ENCODE results near the gene DOCK9.
A peak's percentile ranks its signal among the peaks of the same experiment; 100 is the strongest.

Gene DOCK9

DNA sequence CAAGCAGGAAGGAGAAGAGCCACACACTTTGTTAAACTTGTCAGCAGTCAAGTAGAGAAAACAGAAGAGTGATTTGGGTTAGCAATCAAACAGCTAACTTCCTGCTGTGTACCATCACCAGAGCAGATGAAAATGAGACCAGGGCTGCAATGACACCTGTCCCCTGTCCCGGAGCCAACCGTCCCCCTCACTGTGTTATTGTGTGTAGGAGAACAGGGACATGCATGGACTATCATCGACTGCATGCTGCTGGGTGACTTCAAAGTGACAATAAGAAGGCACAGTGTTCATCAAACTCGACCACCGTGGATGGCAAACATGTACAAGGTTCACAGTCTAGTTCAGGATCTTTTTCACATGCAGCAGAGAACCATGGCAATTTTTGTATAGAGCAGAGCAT lies 131.3 kb downstream of the DOCK9 start:
- DNase-seq, result no peak

DNA sequence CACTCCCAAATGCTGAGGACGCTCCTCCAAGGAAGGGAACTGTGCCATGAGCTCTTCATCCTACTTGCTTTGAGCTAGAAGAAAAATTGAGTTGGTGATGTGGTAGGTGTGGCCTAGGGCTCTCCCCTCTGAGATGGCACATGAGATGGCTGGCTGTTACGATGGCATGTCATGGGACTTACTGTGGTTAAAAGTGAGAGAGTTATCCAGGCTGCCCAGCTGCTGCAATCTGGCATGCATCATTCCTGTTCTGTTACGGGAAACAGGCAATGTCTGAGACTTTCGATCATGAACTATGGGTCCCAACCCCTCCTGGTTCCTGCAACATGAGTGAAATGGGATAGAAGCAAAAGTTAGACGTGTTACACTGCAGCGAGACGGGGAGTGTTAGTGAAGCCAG lies 132.1 kb downstream of the DOCK9 start:
- no peak for DNase-seq

DNA sequence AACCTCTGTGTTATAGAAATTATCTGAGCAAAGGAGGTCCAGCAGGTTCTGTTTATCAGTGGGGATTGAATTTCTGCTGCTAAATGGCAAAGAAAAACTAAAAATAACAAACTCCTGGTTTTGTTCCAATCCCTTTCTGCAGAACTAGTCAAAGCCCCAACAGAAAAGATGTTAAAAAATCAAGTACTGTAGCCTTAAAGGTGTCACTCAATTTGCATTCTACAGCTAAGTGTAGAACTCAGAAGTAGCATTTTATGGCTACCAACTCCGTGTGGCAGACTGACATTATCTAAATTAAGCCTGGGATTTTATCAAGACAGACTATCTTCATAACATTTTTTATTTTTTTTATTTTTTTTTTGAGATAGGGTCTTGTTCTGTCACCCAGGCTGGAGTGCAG lies 133.8 kb downstream of the DOCK9 start:
- DNase-seq, result no peak

DNA sequence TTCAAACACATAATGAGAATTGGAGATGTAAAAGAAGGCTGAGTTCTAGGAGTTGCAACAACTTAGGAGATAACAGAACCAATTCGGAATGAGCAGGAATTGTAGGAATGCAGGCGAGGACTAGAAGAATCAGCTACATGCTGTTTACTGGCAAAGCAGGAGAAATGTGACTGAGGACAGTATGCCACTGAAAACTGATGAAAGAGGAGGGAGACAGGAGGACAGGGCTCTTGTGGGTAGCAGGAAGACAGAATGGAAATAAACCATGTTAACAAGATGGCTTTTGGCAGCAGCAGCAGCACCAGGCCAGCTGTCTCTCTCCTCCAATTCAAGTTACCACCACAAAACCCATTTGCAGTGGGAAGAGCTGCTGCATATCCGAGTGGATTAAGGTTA lies 134.4 kb downstream of the DOCK9 start:
- DNase-seq, result no peak

DNA sequence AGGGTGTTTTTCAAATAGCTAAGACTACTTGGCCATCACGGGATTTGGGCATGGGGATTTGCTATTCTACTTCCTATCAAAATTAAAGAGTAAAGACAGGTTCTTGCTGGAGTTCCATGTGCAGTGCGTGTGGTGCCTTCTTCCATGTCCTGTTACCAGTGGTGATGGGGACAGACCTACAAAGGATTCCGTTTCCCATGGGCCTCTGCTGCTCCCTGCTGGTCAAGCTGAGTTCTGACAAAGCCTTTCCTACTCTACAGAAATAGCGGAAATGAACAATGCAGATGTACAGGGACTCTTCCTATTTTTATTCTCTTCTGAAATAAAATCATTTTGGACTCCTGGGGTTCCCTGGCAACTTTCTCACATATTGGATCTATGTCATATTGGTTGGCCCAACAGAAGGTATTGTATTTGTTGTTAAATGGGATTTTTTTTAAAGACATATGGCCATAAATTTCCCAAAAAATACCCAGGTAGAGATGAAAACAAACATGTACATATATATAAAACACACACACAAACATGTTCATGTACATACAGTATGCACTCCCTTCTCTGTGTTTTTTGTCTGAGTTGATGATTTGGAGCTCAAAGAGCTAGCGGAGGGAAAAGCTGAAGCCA lies 134.9 kb downstream of the DOCK9 start:
- DNase-seq, result peak; percentile 57

DNA sequence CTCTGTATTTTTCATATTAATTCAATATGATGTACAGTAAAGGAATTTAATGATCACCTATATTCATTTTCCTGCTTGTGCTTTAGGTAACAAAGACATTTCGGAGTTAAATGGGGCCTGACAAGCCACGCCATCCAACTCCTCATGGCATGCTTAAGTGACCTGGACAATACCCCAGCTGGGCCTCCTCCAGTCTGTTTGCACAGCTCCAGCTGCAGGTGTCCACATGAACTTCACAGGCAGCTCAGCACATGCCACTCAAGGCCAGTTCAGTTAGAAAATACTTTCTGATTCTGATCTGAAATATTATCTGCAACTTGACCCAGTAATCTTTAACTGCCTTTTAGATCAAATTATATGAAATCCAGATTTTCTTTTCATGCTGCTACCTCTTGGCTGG lies 135.8 kb downstream of the DOCK9 start:
- DNase-seq, result no peak

DNA sequence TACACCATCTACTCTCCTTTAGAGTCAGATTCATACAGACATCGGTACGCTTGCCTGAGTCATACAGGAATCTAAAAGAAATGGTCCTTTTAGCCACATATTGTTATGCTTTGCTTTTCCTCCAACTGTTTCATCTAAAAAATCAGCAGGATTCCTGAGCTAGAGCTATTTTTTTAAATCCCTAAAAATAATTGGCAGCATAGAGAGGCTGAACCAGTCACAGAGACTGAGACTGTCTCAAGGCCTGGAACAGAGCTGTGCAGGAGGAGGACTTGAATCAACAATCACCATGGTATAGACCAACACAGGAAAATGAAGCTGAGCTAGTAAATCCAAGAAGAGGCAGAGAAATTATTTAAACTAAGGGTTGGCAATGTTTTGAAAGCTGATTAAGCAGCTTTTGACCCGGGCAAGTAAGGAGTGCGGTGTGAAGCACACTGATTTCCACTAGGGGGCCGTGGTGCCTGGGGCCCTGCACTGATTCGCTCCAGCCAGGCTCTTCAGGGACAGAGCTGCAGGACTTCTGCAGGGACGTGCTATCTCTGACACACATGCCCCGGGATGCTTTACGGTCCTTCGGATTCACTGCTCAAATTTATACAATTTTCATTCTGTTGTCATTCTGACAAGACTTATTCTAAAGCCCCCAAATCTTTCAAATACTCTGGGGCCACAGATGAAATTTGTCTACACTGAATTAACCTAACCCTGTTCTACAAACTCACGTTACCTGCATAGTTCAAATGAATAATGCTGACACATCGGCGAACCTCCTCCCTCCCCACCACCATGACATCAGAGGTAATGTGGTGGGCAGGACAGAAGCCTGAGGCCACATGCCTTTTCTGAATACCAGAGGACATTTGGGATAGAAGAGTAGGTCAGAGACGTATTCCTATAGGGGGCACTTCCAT lies 137.8 kb downstream of the DOCK9 start:
- DNase-seq, result peak; percentile 57

DNA sequence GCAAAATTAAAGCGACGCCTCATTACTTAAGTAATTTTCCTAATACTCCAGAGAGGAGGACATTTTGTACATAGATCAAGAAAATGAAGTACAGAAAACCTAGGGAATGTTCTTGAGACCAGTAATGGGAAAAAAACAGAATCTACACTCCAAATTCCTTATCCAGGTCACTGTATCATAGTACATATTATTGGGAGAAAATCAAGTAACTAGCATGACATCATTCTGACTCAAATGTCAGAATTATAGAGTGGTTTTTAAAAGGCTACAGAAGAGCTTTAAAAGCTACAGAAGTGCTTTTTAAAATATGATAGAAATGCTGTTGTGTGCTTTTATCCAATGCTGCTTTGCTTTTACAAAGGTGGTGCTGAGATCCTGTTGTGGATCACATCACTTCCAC lies 139.1 kb downstream of the DOCK9 start:
- no peak for DNase-seq

DNA sequence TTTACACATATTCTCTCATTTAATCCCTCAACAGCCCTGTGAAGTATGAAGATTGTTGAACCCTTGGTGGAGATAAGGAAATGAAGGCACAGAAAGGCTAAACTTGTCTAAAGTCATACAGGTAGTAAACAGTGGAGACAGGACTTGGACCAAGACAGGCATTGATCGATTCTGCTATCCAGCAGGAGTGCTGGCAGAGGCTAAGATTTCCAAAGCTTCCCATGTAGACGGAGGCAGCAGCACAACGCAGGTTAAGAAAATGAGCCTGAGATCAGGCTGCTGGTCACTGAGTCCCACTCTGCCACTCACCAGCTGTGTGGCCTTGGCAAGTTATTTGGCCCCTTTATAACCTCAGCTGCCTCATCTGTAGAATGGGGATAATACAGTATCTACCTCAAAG lies 140.0 kb downstream of the DOCK9 start:
- no peak for DNase-seq

DNA sequence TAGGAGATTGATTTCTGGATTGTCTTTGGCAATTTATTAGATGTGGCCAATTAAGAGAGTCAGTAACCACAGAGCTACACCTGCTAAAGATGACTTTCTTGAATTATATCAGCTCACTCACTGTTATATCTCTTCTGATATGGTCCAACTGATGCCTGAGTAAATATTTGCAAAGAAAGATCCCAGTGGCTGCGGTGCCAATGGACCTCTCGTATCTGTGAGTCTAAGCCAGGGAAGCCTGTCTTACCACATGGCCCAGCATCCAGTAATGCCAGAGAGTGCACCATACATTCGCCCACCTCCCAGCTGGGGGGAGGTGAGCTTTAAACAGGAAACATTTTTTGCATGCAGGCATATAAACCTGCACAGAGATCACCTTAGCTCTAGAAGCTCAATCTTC lies 142.7 kb downstream of the DOCK9 start:
- no peak for DNase-seq

DNA sequence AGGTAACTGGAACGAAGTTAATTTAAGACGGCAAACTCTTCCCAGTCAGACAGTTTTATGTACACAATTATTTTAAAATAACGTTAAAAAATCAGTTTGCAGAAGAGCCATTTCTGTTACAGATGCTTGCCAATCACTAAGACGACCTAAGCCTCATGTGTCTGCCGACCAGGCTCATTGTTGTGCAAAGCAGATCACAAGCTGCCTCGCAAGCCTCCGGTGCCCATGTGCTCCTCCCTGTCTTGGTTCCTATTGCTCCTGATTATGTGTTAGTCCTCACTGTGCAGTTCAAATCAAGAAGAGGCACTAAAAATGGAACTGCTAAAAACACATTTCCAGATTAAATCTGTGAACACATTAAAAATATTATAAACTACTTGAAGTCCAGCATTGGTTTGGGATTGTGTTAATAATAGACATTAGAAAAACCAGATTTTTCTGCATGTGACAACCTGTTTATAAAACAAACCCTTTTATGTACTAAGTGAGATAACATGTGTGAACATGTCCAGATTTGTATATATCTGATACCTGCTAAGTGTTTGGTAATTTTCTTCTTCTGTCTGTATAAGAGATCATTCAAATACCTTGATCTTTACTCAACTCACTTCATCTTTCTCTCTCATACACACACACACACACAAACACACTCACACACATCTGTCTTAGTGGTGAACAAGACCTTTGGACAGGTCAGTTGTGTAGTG lies 143.5 kb downstream of the DOCK9 start:
- DNase-seq, result no peak

DNA sequence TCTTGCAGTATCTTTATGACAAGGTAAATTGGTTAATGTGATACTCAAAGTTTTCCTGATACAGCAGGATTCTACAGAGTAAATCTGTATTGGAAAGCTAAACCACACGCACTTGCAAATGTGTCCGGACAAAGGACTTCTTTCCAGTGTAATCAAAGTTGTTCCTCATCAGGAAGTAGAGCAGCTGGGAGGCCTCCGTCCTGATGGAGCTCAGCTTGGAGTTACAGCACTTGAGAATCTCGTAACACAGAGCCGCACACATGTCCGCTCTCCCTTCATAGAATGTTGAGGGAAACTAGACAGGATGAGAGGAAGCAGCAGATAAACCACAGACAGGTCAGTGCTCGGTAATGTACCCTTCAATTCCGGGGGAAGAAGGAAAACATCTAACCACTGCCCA lies 146.6 kb downstream of the DOCK9 start:
- DNase-seq, result no peak

DNA sequence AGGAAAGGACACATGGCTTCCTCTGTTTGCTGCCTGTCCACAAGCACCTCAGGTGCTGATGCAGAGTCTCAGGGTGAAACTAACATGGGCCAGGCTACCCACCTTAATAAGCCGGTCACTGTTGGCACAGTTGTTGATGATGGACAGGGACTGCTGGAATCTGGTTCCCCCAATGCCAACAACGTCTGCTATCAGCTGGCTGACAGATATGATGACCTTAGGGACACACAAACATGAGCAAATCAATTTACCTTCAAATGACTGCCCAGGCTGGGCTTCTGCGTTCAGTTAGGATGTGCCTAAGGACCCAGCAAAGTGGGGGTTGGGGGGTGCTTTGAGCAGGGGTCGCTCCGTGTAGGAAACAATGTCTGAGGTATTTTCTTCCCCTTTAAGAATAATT lies 148.3 kb downstream of the DOCK9 start:
- DNase-seq, result no peak

DNA sequence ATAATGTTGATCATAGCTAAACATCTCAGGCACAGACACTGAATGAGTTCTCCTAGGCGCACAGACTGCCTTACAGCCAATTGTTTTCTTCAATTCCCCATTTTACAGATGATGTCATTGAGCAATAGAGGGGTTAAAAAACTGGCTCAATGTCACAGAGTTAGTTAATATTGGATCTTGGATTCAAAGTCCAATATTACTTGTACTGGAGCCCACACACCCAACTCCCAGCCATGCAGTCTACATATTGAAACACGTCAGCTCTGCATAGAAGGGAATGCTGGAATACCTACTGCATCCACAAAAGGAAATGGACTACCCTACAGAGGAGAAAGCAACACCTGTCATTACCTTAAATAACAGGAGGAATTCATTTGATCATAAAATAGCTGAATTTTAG lies 149.2 kb downstream of the DOCK9 start:
- DNase-seq, result no peak

DNA sequence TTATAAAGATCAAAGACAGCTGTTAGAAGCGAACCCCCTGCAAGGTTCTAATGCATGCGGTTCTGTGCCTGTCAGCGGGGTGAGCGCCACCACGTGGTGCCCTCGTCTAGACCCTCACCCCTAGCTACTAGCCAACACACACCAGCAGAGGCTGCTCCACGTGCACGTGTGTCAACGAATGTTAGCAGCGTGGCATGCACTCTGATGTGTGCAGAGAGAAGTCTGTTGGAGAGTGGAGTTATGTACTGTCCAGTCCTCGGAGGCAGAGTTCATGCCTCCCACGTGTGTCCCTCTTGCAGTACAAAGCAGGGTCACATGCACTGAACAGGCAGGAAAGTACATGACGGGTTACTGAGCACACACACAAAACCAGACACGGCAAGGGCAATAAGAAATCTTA lies 150.4 kb downstream of the DOCK9 start:
- DNase-seq, result no peak

DNA sequence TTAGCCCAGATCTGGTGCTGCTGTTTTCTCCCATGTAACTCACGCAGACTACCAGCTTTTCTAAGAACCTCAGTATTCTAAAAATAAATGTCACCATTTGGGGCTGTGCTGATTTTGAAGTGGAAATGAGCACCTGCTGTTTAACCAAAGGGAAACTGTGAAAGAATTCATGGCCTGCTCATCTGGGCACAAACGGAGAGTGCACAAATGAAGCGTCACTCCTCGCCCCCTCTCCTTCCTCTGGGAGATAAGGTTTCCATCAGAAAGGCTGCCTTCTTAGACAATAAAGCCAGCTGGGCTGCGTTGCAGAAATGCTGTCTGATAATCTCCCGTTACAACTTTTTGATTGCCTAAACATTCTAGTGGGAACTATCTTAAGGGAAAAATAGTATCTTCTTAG lies 151.7 kb downstream of the DOCK9 start:
- peak; percentile 25 for DNase-seq

DNA sequence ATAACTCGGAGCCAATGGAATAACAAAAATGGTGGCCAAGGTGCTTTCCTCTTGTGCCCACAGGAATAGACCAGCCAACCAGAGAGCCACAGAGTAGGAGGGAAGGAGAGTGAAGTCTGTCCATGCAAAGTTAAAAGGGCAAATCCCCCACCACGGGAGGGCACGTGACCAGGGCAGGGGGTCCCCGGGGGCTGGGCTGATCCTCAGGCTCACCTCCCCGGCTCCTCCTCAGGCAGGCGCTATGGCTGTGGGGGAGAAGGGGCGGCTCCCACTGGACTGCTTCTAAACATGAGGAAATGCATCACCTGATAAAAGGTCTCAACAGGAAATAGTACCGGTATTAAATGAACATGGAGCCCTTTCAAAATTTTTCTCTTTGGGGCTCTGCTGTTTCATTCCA lies 152.2 kb downstream of the DOCK9 start:
- DNase-seq, result no peak

DNA sequence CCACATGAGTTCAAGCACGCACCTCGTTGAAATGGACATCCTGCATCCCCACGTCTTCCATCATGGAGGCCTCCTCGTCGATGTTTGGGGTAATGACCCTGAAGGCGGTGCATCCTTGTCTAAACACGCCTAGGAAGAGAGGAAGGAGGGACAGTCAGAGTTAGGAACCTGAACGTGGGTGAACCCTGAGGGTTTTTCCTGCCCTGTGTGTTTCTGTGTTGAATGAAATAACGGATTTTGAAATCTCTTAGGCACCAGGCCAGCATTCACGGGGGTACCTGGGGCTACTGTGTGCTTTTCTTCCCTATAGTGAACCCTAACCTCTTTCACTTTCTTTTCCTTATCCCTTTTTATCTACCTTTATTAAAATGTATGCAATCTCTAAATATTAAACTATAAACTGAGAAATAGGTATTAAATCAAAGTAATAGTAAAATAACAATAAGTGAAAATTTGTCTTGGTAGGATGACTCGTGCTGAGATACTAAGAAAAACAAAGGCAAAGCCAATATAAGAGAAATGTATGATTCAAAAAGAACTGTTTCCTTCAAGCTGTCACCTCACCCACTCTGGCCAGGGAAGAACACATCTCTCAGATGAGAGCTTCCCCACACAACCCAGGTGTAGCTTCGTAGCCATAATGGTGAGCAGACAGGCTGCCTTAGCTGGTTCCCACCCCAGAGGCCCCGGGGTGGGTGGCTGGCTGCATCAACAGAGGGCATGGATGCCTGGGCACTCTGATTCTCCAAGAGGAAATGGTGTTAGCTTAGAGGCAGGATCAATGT lies 153.3 kb downstream of the DOCK9 start:
- no peak for DNase-seq

DNA sequence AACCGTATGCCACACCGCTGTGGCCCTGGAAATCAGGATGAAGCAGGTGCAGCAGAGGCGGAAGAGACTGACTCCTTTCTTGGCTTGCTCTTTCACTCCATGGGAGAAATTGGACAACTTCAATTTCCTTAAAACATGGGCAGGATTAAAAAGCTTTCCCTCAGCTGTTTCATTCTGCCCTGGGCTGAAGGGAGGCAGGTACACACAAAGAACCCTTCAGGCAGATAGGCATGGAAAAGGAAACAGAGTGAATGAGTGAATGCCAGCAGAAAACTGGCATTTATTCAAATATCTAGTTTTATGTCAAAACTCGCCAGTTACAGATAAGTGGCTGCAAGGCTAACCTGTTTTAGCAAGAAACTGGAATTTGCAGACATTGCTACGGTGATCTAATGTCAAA lies 154.4 kb downstream of the DOCK9 start:
- DNase-seq, result no peak

DNA sequence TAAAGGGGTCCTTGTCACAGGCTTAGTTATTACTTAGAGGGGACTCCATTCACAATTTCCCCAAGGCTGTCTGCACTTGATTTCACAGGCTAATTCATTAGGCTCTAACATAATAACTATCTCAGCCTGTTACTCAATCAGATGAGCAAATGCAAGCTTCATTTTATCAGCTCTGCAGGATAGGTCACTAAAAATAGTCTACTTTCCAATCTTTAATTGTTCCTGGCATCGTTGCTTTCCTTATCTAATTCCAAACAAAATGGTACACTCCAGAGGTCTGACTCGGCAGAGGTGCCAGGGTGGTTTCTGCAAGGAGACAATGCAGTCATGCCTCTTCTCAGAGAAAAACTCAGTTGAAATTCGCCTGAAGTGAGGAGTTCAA lies 155.6 kb downstream of the DOCK9 start:
- DNase-seq, result no peak

DNA sequence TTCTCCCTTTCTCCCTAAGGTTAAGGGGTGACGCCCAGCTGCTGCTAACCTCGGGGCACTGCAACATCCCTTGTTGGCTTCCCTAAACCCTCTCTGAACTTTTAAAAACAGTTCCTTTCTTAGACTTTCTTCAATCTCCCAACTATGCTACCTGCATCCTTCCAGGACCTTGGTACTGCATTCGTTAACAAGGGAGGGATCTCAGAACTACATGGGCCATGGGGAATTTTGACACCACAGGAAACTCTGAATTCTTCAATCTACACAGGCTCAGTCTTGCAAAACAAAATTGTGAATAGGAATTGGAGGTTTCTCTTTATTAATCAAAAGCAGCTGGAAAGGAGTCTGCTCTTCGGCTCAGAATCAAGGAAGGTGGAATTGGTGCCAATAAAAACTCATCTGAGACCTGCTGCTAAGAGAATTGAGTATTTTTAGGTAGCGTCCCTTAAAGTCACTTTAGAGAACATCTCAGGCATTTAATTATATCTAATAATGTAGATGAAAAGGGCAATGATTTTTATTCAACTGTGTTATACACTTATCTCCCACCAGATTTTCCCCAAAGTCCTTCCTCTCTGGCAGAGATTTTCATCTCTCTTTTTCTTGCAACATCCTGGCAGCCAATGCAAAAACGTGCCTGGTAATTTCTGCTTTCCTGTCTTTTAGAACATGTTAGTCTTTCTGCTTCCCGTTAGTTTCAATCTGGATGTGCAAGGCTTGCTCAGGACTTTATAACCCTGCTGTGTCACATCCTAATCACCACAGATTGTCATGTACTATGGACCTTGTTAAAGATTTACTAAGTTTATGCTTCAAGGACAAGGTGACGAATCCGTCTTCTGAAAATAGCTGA lies 156.3 kb downstream of the DOCK9 start:
- DNase-seq, result no peak

DNA sequence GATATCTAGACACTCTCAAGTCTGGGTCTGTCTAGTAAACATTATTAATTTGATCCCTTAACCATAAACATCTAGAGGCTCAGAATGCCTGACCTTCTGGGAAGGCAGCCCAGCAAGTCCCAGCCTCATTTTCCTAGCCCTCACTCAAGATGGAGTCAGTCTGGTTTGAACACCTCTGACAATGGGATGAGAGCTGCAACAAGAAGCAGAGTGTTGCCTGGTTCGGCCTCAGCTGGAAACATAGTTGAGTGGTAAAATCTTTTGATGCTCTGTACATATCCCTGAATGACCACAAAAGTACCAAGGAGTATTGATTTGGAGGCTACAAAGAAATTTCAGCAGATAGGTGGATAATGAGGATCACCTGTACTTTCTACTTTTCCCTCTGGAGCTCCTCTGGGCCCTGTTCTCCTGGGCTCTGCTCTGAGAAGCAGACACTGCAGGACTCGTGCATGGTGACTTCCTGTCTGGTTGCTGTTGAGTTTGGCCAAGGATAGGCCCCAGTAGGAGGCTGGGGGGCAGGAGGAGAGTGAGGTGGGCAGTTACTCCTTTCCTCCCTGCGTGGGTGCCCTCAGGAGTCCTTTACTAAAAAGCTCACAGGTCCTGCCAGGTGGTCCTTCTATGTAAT lies 157.0 kb downstream of the DOCK9 start:
- DNase-seq, result no peak
